HepG2 (cell line): ENCODE data around the gene CSNK1D. TPM values are rescaled to one million over a fixed set of nuclear protein-coding genes. Genes with fewer than 3 reads are reported as not detected.

Source experiments
- HOXA7 ChIP-seq: sonication (generic); formaldehyde crosslinking; IDR thresholded peaks from 2 replicates; pipeline ENCODE4 v1.8.1; 2022; ENCODE audit warnings: mild to moderate bottlenecking, missing genetic modification reagents, moderate library complexity
- KLF15 ChIP-seq: sonication (generic); formaldehyde crosslinking; IDR thresholded peaks from 2 replicates; pipeline ENCODE4 v1.8.1; 2023; ENCODE audit warnings: borderline replicate concordance, mild to moderate bottlenecking, inconsistent platforms, missing genetic modification reagents, mixed read lengths
- MAFF ChIP-seq: IDR thresholded peaks from 2 replicates; pipeline ENCODE4 v1.6.1; 2011; ENCODE audit warnings: low read depth, low read length, improper control_type of control experiment
- MLLT10 ChIP-seq: sonication (generic); formaldehyde crosslinking; IDR thresholded peaks from 2 replicates; pipeline ENCODE4 v1.4.0; 2020; ENCODE audit warnings: missing genetic modification reagents
- NR3C1 ChIP-seq: sonication (generic); formaldehyde crosslinking; IDR thresholded peaks from 2 replicates; pipeline ENCODE4 v1.4.0; 2020; ENCODE audit warnings: missing genetic modification reagents
- POGK ChIP-seq: sonication (generic); formaldehyde crosslinking; conservative IDR thresholded peaks from 2 replicates; pipeline ENCODE4 v1.8.0; 2022; ENCODE audit warnings: mild to moderate bottlenecking, moderate library complexity, missing genetic modification reagents
- ZBTB43 ChIP-seq: sonication (generic); formaldehyde crosslinking; conservative IDR thresholded peaks from 2 replicates; pipeline ENCODE4 v1.4.0; 2020; ENCODE audit warnings: missing genetic modification reagents
- ZNF318 ChIP-seq: sonication (generic); formaldehyde crosslinking; IDR thresholded peaks from 2 replicates; pipeline ENCODE4 v1.4.0; 2020; ENCODE audit warnings: mild to moderate bottlenecking, missing genetic modification reagents
- ZNF530 ChIP-seq: sonication (generic); formaldehyde crosslinking; IDR thresholded peaks from 2 replicates; pipeline ENCODE4 v1.5.0; 2020; ENCODE audit warnings: low read depth, mild to moderate bottlenecking, missing genetic modification reagents
- ZNF687 ChIP-seq: sonication (generic); formaldehyde crosslinking; IDR thresholded peaks from 2 replicates; pipeline ENCODE4 v1.5.1; 2020; ENCODE audit warnings: mild to moderate bottlenecking, missing genetic modification reagents, moderate library complexity
- ZNF780A ChIP-seq: sonication (generic); formaldehyde crosslinking; IDR thresholded peaks from 2 replicates; pipeline ENCODE4 v1.8.0; 2022; ENCODE audit warnings: mild to moderate bottlenecking, missing genetic modification reagents, moderate library complexity
- ZSCAN30 ChIP-seq: sonication (generic); formaldehyde crosslinking; IDR thresholded peaks from 2 replicates; pipeline ENCODE4 v1.5.0; 2020; ENCODE audit warnings: mild to moderate bottlenecking, missing genetic modification reagents
- polyA plus RNA-seq, 8 experiments: library from polyadenylated mRNA; depleted of rRNA in 3 of 8; stranded (reverse) in 7 of 8; unstranded in 1 of 8; fragments of >200 nt; fragmentation: Illumina TruSeq in 4 of 8; extraction: Trizol in 4 of 8; gene quantifications; 2 replicates each; pipeline versions ENCODE4 v1.2.1 to v1.2.3, GENCODE V29; 2011 to 2016; ENCODE audit warnings: low read depth in 4 of 8, missing spikeins in 1 of 8, mixed read lengths in 1 of 8; ENCODE audit not compliant: insufficient read depth in 1 of 8
- total RNA-seq, 5 experiments: library from RNA; depleted of rRNA; stranded (reverse); fragments of >200 nt; fragmentation: Illumina TruSeq; extraction: Trizol; gene quantifications; 2 replicates each; pipeline ENCODE4 v1.2.3, GENCODE V29; 2016; ENCODE audit warnings: low read depth in 1 of 5

CSNK1D gene
- total and polyA plus RNA-seq, 2 of the 13 experiments (the other 11 are each of a cell fraction or from before 2014, with no cell fraction given), result 31.5 to 128 TPM

- TF ChIP-seq MLLT10 (peak; percentile 81; the same call in 1 of the 2 replicates), NR3C1 (CRISPR knock-in tag) (no peak), KLF15 (CRISPR knock-in tag) (peak; percentile 97), ZNF318 (peak; percentile 99), ZBTB43 (CRISPR knock-in tag) (peak; percentile 98), ZSCAN30 (CRISPR knock-in tag) (peak; percentile 82; the same call in 1 of the 2 replicates), ZNF780A (CRISPR knock-in tag) (no peak; the same call in 1 of the 2 replicates), ZNF687 (CRISPR knock-in tag) (peak; percentile 99), MAFF (no peak), ZNF530 (0 out of 2 replicates have a peak, but pooled peaks have one; percentile 86), HOXA7 (CRISPR knock-in tag) (no peak), POGK (CRISPR knock-in tag) (peak; percentile 99)
These were observed 37.1 kb downstream of the CSNK1D start (continued) for GRCh38 chr17:82236142-82236971.
